GM19043 (cell line): ENCODE results near the gene WDR27.

Experiments
- ATAC-seq: cut with Tn5 transposase; IDR thresholded peaks from one replicate; pipeline ENCODE4 v1.9.1; 2021; ENCODE audit warnings: low read depth; ENCODE audit not compliant: unreplicated experiment

The WDR27 gene

GRCh38 chr6:169701954-169702839, at the start of gene WDR27, which contains the start of gene C6orf120:
WDR27 (minus strand) TSS chr6:169702029; CDS start chr6:169689005, 13,024 bp downstream.
C6orf120 (plus strand) TSS chr6:169702126; CDS start chr6:169702460, 334 bp downstream.
- ATAC-seq = peak; percentile 94

GRCh38 chr6:169746556-169746955, 44.7 kb upstream of the WDR27 start:
- no peak for ATAC-seq

GRCh38 chr6:169745405-169745804, 43.6 kb upstream of the WDR27 start:
- no peak for ATAC-seq

- no peak for ATAC-seq
Measured at GRCh38 chr6:169741344-169741743, 39.5 kb upstream of the WDR27 start.

DNA sequence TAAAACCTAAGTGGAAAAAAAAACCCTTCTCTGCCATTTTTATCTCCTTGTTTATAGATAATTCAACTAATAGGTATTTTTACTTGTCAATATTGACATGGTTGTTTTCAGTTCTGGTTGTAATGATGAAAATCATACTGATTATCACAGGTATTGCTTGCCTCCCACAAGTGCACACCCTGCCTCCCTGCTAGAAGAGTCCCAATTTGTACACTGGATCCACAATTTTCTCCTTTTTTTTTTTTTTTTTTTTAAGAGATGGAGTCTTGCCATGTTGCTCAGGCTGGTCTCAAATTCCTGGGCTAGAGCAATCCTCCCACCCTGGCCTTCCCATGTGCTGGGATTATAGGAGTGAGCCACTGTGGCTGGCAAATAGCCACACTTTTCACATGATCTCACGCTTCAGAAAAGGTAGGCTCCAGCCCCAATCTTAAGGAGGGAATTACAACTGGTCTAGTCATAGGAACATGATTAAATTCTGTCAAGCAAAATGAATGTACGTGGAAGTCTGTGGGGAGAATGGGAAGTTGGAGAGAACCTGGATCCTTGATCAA, 37.2 kb upstream of the WDR27 start:
- no peak for ATAC-seq

GRCh38 chr6:169738204-169738975, 36.6 kb upstream of the WDR27 start:
- ATAC-seq = no peak

- no peak for ATAC-seq
Measured at GRCh38 chr6:169729961-169730360, 28.1 kb upstream of the WDR27 start.

- no peak for ATAC-seq
Measured at GRCh38 chr6:169726963-169727362, 25.1 kb upstream of the WDR27 start.

GRCh38 chr6:169726049-169726400, 24.2 kb upstream of the WDR27 start:
- ATAC-seq = no peak

DNA sequence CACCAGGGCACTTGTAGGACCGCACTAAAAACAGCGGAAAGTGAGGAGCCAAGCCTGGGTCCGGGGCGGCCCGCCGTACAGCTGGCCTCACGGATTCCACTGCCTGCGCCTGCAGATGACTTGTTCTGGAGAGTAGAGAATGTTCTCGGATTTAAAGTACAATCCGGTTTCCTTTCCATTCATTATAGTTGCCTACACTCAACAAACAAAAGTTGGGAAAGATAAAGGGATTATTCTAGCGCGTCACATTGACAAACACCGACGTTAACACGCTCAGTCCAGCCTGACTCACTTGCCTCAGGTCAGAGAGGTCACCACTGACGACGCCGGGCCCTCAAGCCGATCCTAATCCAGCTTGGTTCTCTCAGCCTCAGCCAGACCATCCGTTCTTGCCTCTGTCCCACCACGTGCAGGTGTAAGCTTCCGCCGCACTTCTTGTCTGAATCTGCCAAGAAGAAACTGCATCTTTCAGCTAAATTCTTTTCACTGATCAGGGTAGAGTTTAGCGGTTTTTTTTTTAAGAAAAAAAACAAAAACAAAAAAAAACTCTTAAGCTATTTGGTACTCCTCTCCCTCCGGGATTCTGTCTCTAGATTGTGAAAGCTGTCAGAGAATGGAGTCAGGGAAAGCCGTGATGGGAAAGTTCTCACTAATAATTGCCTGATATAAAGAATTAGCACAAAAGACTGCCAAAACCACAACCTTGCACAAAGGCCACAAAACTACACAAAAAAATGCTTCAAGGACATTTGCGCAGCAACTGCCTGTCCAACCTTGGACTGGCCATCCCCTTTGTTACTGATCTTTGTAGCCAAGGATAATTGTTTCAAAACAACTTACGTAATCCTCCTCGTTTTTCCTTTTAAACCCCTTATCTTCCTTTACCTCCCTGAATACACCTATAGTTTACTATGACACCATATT, 23.6 kb upstream of the WDR27 start:
- peak; percentile 9 for ATAC-seq

- ATAC-seq = peak; percentile 28
Measured at GRCh38 chr6:169724494-169725124, 22.8 kb upstream of the WDR27 start, which contains the start of gene PHF10. PHF10 (minus strand) TSS chr6:169724500; CDS start chr6:169723931, 569 bp downstream.

DNA sequence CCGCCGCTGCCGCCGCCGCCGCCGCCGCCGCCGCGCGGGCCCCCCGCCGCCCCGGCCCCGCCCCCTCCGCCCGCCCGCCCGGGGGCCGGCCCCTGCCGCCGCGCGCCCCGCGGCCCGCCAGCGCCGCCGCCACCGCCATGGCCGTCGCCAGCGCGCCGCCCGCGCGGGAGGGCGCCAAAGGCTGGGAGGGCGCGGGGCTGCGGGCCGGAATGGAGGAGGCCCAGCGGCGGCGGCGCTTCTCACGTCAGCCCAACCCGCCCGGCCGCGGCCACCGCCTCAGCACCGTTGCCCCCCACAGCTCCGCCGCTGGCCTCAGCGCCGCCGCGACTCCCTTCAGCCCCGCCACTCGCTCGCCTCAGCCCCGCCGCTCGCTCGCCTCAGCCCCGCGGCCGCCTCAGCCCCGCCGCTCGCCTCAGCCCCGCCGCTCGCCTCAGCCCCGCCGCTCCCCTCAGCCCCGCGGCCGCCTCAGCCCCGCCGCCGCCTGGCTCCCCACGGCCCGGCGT, 22.2 kb upstream of the WDR27 start:
- peak; percentile 30 for ATAC-seq

GRCh38 chr6:169723200-169723909, 21.5 kb upstream of the WDR27 start:
- ATAC-seq = peak; percentile 29

GRCh38 chr6:169722362-169723199, 20.8 kb upstream of the WDR27 start:
- ATAC-seq = peak; percentile 21

DNA sequence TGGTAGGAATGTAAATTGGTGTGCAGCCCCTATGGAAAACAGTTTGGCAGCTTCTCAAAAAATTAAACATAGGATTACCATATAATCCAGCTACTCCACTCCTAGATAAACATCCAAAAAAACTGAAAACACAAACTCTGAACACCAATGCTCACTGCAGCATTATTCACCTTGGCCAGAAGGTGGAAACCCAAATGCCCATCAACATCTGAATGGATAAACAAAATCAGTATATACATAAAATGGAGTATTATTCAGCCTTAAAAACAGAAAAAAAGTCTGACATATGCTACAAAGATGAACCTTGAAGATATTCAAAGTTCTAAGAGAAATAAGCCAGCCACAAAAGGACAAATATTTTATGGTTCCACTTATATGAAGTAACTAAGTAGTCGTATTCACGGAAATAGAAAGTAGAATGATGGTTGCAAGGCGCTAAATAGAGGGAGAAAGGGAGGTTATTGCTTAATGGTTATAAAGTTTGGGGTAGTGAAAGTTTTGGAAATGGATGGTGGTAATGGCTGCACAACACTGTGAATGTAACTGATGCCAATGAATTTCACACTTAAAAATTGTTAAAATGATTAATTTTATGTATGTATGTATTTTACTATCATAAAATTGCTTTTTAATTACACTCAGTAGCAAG, 18.5 kb upstream of the WDR27 start:
- ATAC-seq = no peak

- no peak for ATAC-seq
Measured at GRCh38 chr6:169719117-169719516, 17.3 kb upstream of the WDR27 start.

- ATAC-seq = no peak
Measured at GRCh38 chr6:169714595-169714994, 12.8 kb upstream of the WDR27 start.
